Measurements from ENCODE around the gene SH3PXD2A.

SH3PXD2A gene

GRCh38 chr10:103564116-103564501 lies 291.3 kb downstream of the SH3PXD2A start:
- DNase-seq (ENCODE audit: low read depth in 2 of 2), result no peak

DNA sequence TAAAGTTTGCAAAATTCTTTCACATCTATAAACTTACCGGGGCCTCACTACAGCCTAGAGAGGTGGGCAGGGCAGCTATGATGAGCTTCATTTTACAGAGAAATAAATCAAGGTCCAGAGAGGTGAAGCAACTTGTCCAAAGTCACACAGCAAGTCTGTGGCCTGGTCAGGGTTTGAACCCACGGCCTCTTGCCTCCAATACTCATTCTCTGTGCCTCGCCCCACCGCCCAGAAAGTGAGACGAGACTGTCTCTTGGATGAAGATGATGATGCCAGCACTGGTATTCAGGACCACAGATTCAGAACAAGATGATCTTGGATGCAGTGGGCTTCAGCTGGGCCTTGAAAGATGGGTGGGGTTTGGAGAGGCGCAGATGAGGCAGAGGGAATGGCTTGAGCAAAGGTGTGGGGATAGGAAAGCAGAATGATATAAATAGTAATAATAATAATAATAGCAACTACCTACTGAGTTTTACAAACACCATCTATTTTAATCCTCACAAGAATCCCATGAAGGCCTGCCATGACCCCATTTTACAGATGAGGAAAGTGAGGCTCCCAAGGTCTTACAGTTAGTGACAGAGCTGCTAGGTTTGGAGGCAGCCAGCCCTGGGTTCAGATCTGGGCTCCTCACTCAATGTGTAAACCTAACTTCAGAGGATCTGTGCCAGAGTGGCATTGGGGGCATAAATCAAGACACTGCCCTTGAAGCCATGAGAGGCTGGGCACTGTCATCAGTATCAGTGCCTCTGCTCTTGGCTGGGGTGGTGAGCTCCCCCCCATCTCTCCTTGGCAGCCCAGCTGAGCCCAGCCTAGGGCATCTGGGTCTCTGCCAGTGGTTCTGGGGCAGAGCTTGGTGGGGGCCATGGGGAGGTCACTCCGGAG lies 291.9 kb downstream of the SH3PXD2A start:
- no peak for DNase-seq (ENCODE audit: low read depth in 2 of 2)

GRCh38 chr10:103562383-103562782 lies 293.0 kb downstream of the SH3PXD2A start:
- DNase-seq (ENCODE audit: low read depth in 2 of 2), result no peak

- DNase-seq (ENCODE audit: low read depth in 2 of 2), result no peak
Measured at GRCh38 chr10:103560886-103561285, 294.5 kb downstream of the SH3PXD2A start.

DNA sequence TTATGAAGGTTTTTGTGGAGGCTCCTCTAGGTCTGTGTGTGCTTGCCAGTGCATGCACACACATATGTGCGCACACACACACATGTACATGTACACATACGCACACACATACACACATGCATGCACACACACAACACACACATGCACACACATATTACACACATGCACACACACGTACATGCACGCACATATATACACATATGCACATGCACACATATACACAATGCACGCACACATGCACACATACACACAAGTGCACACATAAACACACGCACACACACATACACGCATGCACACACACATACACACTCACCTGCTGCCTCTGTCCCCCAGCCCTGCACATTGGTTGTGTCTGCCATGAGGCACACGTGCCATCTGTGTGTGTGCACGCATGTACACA lies 295.6 kb downstream of the SH3PXD2A start:
- DNase-seq (ENCODE audit: low read depth in 2 of 2), result no peak

DNA sequence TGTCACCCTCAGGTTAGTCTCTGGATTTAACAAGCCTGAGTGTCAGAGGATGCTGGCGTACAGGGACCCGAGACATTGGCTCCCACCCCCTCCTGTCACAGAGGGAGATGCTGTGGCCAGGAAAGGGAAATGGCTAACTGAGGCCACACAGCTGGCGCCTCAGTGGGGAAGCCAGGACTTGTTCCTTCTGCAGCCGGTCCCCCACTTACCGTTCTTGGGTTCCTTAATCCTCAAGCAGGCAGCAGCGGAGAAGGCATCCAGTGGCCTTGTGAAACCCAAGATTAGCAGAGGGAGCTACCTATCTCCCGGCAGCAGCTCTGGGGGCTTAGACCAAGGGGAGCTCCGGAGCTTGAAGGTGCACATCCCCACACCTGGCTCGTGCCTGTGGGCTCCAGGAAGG lies 296.5 kb downstream of the SH3PXD2A start:
- no peak for DNase-seq (ENCODE audit: low read depth in 2 of 2)

DNA sequence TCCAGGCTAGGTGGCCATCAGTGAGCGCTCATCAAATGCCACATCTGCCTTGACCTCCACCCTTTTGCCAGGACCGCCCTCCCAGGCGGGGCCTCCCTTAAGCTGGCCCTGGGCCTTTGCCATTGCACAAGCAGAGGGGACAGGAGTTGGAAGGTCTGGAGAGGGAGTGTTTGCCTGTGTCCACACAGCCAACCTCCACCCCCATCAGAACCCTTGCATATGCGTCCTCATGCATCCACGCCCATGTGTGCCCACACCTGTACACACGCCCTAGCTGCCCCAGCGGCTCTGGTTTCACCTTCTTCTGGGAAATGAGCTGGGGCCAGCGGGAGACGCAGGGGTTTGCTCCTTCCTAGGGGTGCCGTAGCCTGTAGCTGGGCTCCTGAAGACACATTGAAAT lies 297.9 kb downstream of the SH3PXD2A start:
- DNase-seq (ENCODE audit: low read depth in 2 of 2), result no peak

- no peak for DNase-seq (ENCODE audit: low read depth in 2 of 2)
Measured at GRCh38 chr10:103556383-103557007, 298.9 kb downstream of the SH3PXD2A start.

GRCh38 chr10:103555712-103556111 lies 299.7 kb downstream of the SH3PXD2A start:
- no peak for DNase-seq (ENCODE audit: low read depth in 2 of 2)

DNA sequence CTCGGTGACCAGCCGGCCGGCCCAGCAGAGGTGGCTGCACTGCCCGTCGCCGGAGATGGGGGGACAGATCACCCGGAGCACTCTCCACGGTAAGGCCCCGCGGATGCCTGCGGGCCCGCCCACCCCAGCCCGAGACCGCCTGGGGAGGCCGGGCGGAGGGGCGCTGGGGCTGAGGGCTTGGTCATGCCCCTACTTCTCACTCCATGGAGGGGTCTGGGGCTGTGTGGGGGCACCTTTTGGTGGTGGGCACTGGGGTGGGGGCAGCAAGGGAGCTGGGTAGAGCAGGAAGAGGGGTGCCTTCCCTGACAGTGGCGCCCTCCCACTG lies 300.1 kb downstream of the SH3PXD2A start:
- no peak for DNase-seq (ENCODE audit: low read depth in 2 of 2)

DNA sequence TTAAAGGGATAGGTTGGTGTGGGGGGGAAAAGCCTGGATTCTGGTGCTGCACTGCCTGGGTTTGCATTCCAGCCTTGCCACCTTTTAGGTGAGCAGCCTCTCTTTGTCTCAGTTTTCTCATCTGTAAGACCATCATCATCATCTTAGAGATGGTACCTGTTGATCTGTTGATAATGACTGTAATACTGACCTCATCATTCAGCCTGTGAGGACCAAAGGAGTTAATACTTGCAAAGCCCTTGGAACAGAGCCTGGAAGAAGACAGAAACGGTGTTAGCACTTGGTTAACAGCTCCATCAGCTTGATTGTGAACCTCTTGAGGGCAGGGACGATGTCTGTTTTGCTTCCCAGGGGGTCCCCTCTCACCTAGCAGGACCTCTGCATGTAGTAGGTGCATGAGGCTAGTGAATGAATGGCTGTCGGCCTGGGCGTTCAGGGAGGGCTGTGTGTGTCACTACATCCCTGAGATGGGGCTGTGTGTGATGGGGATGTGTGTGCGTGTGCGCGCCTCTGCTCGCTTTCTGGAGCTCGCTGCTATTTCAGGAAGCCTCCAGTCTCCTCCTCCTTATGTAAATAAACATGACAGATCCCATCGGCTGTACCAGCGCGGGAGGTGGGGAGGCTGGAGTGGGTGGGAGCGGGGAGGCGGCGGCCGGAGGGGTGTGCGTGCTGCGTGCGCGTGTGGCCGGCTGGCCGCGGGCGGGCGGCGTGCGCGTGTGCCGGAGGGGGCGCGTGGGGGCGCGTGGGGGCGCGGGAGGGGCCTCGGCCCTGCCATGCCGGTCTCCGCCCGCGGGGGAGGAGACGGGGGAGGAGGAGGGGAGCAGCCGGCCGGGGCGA lies 300.7 kb downstream of the SH3PXD2A start:
- DNase-seq (ENCODE audit: low read depth in 2 of 2), result no peak

- no peak for DNase-seq (ENCODE audit: low read depth in 2 of 2)
Measured at GRCh38 chr10:103553743-103554487, 301.5 kb downstream of the SH3PXD2A start.

DNA sequence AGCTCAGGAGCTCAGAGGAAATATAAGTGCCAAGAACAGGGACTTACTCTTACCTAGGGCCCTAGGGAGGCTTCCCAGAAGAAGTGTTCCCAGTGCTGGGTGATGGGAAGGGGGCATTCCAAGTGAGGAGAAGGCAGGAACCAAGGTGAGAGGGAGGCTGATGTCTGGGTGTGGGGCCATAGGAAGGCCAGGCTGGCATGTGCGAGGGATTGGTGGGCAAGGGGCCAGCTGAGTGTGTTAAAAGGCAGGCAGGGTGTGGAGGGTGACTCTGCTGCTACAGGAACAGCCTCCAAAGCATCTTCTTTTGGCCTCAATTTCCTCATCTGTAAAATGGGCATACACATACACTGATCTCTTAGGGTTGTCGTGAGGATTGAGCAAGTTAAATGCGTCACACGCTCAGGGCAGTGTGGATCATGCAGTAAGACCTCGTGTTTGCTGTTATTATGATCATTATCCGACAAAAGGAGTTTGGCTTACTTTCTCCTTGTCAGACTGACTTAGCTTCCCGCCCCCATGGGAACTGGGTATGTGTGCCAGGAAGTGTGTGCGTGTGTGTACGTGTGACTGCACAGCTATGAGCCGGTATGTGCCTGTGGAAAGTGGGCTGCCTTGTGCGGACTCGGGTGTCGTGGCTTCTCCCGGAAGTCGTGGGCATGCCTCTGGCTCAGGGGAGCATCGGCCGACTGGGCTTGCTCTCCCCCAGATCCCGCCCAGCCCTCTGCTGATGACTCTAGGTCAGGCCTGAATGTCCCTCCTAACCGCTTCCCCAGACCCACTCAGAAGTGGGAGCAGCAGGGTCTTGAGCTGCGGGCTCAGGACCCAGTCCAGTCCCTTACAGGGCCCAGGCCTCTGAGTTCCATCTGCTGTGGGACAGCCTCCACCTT lies 302.3 kb downstream of the SH3PXD2A start:
- DNase-seq (ENCODE audit: low read depth in 2 of 2), result no peak

DNA sequence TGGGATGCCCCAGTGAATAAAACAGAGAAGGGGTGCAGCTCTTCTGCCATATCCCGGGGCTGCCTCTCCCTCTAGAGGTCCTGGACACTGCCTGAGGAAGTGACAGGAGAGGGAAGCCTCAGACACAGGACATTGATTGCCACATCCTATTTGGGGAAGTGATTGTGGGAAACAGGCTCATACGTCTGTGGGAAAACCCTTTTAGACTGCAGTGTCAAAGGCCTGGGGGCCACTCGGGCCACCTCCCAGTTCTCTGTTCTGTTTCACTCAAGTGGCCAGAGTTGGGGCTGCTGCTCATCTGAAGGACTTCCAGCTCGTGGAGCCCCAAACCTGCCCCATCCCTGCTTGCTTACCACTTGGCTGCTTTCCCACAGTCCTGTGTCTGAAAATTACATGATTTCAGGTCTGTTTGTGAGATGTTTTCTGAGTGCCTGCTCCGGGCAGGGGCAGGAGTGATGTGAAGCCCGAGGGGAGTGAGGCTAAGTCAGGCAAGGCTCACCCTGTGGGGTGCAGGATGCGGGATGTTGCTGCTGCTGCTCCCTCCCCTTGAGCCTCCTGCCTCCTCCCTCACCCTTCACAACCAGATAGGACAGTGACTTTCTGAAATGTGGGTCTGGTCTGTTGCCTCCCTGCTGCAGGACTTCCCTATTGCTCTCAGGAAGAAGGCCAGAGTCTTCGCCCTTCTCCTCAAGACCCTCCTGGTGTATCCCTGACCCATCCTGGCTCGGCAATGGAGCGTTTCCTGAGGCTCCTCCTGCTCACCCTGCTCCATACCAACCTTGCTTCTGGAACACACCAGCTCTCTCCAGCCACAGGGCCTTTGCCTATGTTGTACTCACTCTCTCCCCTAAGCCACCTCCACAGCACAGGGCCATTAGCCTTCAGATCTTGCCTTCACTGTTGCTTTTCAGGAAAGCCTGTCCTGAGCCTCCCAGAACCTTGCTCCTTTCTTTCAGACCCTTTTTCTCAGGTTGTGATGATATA lies 303.5 kb downstream of the SH3PXD2A start:
- no peak for DNase-seq (ENCODE audit: low read depth in 2 of 2)

DNA sequence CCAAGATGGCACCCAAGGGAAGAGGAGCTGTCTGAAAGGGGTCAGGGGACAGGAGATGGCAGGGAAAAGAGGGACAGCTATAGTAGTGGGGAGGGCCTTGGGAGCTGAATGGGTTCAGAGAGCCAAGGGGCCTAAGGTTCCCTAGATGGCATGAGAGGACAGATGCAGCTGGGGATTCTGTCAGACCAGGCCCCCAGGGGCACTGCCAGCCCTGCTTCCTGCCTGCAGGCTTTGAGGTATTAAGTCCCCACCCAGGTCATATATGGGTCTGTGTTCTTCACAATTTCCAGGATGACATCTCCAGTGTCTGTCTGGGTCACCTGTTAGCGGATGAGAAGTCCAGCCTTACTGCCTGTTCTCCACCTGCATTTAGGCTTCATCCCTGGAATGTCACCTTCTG lies 305.1 kb downstream of the SH3PXD2A start:
- no peak for DNase-seq (ENCODE audit: low read depth in 2 of 2)

DNA sequence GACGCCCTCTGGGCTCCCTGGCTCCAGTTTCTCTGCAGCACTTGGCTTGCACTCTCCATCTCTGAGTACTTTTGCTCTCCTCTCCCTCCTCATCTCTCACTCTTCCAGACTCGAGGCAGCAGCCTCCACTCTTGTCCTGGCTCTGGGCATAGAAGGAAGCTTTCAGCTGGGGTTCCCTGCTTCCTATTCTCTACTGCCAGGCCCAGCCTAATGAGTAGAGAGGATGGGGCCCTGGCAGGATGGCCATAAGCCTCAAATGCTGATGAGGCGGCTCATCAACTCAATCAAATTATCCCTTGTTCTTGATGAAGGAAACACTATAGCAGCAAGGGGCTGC lies 306.1 kb downstream of the SH3PXD2A start:
- DNase-seq (ENCODE audit: low read depth in 2 of 2), result no peak

DNA sequence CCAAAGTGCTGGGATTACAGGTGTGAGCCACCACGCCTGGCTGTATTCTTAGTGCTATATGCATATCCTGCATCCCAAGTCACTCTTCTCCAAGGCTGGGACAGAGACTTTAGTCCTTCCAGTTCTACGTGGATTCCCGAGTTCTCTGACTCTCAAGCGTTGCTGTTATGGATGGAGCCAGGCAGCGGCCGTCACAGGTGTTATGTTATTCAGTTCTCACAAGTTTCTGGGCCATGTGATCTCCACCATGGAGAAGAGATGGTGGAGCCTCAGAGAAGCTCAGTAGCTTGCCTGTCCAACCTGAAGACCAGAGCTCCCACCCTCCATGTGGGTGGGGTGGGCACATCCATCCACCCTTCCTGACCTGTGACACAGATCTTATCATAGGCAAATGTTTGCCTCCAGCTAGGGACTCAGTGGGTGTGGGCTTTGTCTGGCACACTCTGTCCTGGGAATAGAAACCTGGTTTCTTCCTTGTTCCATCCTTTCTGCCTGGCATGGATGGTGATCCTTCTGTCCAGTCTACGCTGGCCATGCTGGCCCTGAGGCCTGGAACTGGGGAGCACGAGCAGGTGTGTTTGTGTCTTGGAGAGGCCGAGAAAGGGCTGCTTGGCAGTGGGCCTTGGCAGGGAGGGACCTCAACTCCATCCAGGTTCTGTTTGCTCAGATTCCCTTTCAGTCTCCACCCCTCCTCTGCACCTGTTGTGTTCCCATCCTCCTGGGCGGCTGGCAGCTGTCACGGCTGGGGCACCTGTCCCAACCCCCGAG lies 306.6 kb downstream of the SH3PXD2A start:
- no peak for DNase-seq (ENCODE audit: low read depth in 2 of 2)

- DNase-seq (ENCODE audit: low read depth in 2 of 2), result no peak
Measured at GRCh38 chr10:103548006-103548405, 307.4 kb downstream of the SH3PXD2A start.

DNA sequence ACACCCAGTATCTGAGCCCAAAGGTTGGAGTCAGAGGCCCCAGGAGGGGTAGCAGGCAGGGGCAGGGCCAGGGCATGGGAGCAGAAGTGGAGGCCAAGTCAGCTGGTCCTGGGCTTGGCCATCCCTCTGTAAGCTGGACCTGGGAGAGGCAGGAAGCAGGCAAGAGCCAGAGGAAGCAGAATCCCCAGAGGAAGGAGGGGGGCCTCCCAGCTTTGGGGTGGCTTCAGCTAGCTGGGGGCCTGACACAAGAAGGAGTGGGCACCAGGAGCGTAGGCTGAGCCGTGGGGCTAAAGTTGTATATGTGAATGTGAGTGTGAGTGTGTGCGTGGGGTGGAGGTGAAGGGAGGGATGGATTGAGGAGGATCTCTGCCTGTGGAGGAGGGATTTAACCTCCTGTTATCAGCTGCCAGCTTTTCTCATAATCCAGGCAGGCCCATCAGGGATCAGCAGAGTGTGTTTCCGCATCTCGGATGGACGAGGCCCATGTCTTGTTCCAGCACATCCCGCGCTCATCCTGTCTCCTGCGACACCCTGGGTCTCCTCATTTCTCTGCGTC lies 307.9 kb downstream of the SH3PXD2A start:
- no peak for DNase-seq (ENCODE audit: low read depth in 2 of 2)

Measured in stimulated activated CD8-positive, alpha-beta memory T cell treated with anti-CD3 and anti-CD28 coated beads, Interleukin-15, amount 100 ng/mL, for 4 hours (primary cell).